RWPE2 (cell line): ENCODE measurements around the gene TOP3B.
A peak's percentile ranks its signal among the peaks of the same experiment; 100 is the strongest.

ENCODE experiments used
- ATAC-seq: fragments of 200-7000 bp; cut with Tn5 transposase; 3 replicates; pipeline ENCODE4 v1.9.1; 2021; ENCODE audit warnings: low read depth
- DNase-seq: peaks from one replicate; pipeline ENCODE4 v3.0.0-alpha.2; 2020; ENCODE audit warnings: low spot score
- H3K27ac ChIP-seq: fragments of 450-650 bp; 2 replicates; pipeline ENCODE4 v1.5.1; 2017; ENCODE audit warnings: mild to moderate bottlenecking; ENCODE audit not compliant: poor library complexity, severe bottlenecking
- H3K27me3 ChIP-seq: fragments of 250-450 bp; sonication (Bioruptor Pico); 2 replicates; pipeline ENCODE4 v1.5.1; 2021; ENCODE audit warnings: mild to moderate bottlenecking, moderate library complexity; ENCODE audit not compliant: insufficient read depth, poor library complexity, severe bottlenecking
- H3K36me3 ChIP-seq: fragments of 250-450 bp; sonication (Bioruptor Pico); 2 replicates; pipeline ENCODE4 v1.5.1; 2020; ENCODE audit warnings: low read depth, mild to moderate bottlenecking, moderate library complexity
- H3K4me1 ChIP-seq: fragments of 250-450 bp; sonication (Bioruptor Pico); 2 replicates; pipeline ENCODE4 v1.5.1; 2021; ENCODE audit warnings: mild to moderate bottlenecking, moderate library complexity; ENCODE audit not compliant: insufficient read depth, poor library complexity, severe bottlenecking
- H3K4me3 ChIP-seq: fragments of 250-450 bp; sonication (Bioruptor Pico); 2 replicates; pipeline ENCODE4 v1.5.1; 2021; ENCODE audit warnings: mild to moderate bottlenecking, moderate library complexity; ENCODE audit not compliant: severe bottlenecking
- H3K9me3 ChIP-seq: fragments of 250-450 bp; sonication (Bioruptor Pico); 2 replicates; pipeline ENCODE4 v1.5.1; 2021; ENCODE audit warnings: mild to moderate bottlenecking, moderate library complexity; ENCODE audit not compliant: severe bottlenecking
- CTCF ChIP-seq: fragments of 450-650 bp; IDR thresholded peaks from one replicate; pipeline ENCODE4 v1.5.1; 2017; ENCODE audit warnings: mild to moderate bottlenecking, moderate library complexity; ENCODE audit not compliant: poor library complexity, severe bottlenecking

Gene TOP3B

GRCh38 chr22:21985214-21985613 lies 2.6 kb upstream of the TOP3B start:
- no peak overlapping the region for H3K4me3 ChIP-seq
- no peaks in the 10 kb centered on the region for H3K27me3 ChIP-seq
- DNase-seq: no peak

GRCh38 chr22:21984793-21985192 lies 2.2 kb upstream of the TOP3B start:
- DNase-seq (no peak), ATAC-seq (no peak)
- H3K4me1 ChIP-seq: peaks cover 5% of the 10 kb centered on the region
- no peak for TF ChIP-seq CTCF
- no peak overlapping the region for H3K4me3 ChIP-seq
- no peaks in the 10 kb centered on the region for H3K27me3 ChIP-seq
- no peaks in the 10 kb centered on the region for H3K36me3 ChIP-seq
- no peak overlapping the region for H3K27ac ChIP-seq
- peaks cover 2% of the 10 kb centered on the region for H3K9me3 ChIP-seq

More at GRCh38 chr22:21985214-21985613, 2.6 kb upstream of the TOP3B start:
- no peak for ATAC-seq
- peaks cover 3% of the 10 kb centered on the region for H3K9me3 ChIP-seq
- H3K27ac ChIP-seq: no peak overlapping the region
- peaks cover 5% of the 10 kb centered on the region for H3K4me1 ChIP-seq
- TF ChIP-seq CTCF: no peak
- H3K36me3 ChIP-seq: no peaks in the 10 kb centered on the region

- Histone ChIP-seq H3K9me3 (peaks cover 2% of the 10 kb centered on the region), H3K36me3 (0 out of 2 replicates have a peak, but pooled peaks cover under 1% of the 10 kb centered on the region), H3K4me1 (peaks cover 5% of the 10 kb centered on the region), H3K4me3 (peak overlapping the region; percentile 98), H3K27me3 (no peaks in the 10 kb centered on the region), H3K27ac (peak overlapping the region; percentile 17)
- no peak for ATAC-seq
- TF ChIP-seq CTCF: no peak
- no peak for DNase-seq
Observed at GRCh38 chr22:21981874-21982273, 713 bp downstream of the TOP3B start.

GRCh38 chr22:21980547-21980946 lies 2.0 kb downstream of the TOP3B start:
- Histone ChIP-seq H3K27me3 (no peaks in the 10 kb centered on the region), H3K9me3 (peaks cover 2% of the 10 kb centered on the region), H3K36me3 (peaks cover 14% of the 10 kb centered on the region), H3K4me3 (no peak overlapping the region), H3K4me1 (peaks cover 5% of the 10 kb centered on the region), H3K27ac (no peak overlapping the region)
- DNase-seq (no peak), ATAC-seq (no peak)
- no peak for TF ChIP-seq CTCF

GRCh38 chr22:21978564-21979386 lies 3.8 kb downstream of the TOP3B start:
- no peak overlapping the region for H3K4me3 ChIP-seq
- H3K27me3 ChIP-seq: no peaks in the 10 kb centered on the region
- DNase-seq (no peak), ATAC-seq (no peak)
- no peak for TF ChIP-seq CTCF
- H3K4me1 ChIP-seq: peaks cover 5% of the 10 kb centered on the region
- H3K36me3 ChIP-seq: peaks cover 31% of the 10 kb centered on the region
- peaks cover 2% of the 10 kb centered on the region for H3K9me3 ChIP-seq
- no peak overlapping the region for H3K27ac ChIP-seq
